WTC11 (cell line): ENCODE results near the gene TMA16. TPM values are rescaled to one million over a fixed set of nuclear protein-coding genes. Genes with fewer than 3 reads are reported as not detected.

Experiments
- ATAC-seq: fragments of 200-7000 bp; cut with Tn5 transposase; 2 replicates; pipeline ENCODE4 v1.10.0; 2021; ENCODE audit warnings: mild to moderate bottlenecking, moderate library complexity
- CTCF ChIA-PET: fragments of 300-600 bp; sonication (Branson Sonifier 250); formaldehyde crosslinking; loops from one replicate; lab custom pipeline; 2021; ENCODE audit warnings: antibody characterized with exemption; lab: Charles Lee
- POLR2A ChIA-PET: fragments of 350-600 bp; sonication (Branson Sonifier 250); formaldehyde crosslinking; loops from one replicate; lab custom pipeline; 2021; ENCODE audit warnings: antibody characterized with exemption; lab: Charles Lee
- DNase-seq: peaks from one replicate; pipeline ENCODE4 v3.0.0; 2021; ENCODE audit warnings: low spot score
- H3K27ac Mint-ChIP-seq: 2 replicates; pipeline ENCODE4 v1.8.0; 2021; ENCODE audit warnings: mixed read lengths
- H3K27me3 Mint-ChIP-seq: 2 replicates; pipeline ENCODE4 v1.8.0; 2021; ENCODE audit warnings: low read depth, mild to moderate bottlenecking, moderate library complexity, mixed read lengths
- H3K36me3 Mint-ChIP-seq: 2 replicates; pipeline ENCODE4 v1.8.0; 2021; ENCODE audit warnings: mixed read lengths
- H3K4me1 Mint-ChIP-seq: 2 replicates; pipeline ENCODE4 v1.8.0; 2022; ENCODE audit warnings: mixed read lengths
- H3K4me3 Mint-ChIP-seq: 2 replicates; pipeline ENCODE4 v1.8.0; 2021; ENCODE audit warnings: mild to moderate bottlenecking, moderate library complexity, mixed read lengths
- H3K9me3 Mint-ChIP-seq: 2 replicates; pipeline ENCODE4 v1.8.0; 2021; ENCODE audit warnings: mixed read lengths
- CREB1 ChIP-seq: sonication (generic); formaldehyde crosslinking; IDR thresholded peaks from 2 replicates; pipeline ENCODE4 v1.8.0; 2023; ENCODE audit warnings: mild to moderate bottlenecking, missing genetic modification reagents
- CREM ChIP-seq: sonication (generic); formaldehyde crosslinking; IDR thresholded peaks from 2 replicates; pipeline ENCODE4 v1.8.1; 2022; ENCODE audit warnings: mild to moderate bottlenecking, missing genetic modification reagents, moderate library complexity
- FOXJ3 ChIP-seq: sonication (generic); formaldehyde crosslinking; IDR thresholded peaks from 2 replicates; pipeline ENCODE4 v1.9.0; 2021; ENCODE audit warnings: missing genetic modification reagents, mild to moderate bottlenecking, borderline replicate concordance
- GRHL2 ChIP-seq: fragments of 250-450 bp; sonication (Bioruptor Pico); IDR thresholded peaks from 2 replicates; pipeline ENCODE4 v1.8.0; 2022; ENCODE audit warnings: mild to moderate bottlenecking, moderate library complexity; ENCODE audit not compliant: insufficient replicate concordance, severe bottlenecking
- JUN ChIP-seq: sonication (generic); formaldehyde crosslinking; IDR thresholded peaks from 2 replicates; pipeline ENCODE4 v1.8.0; 2023; ENCODE audit warnings: mild to moderate bottlenecking, missing genetic modification reagents
- NFATC4 ChIP-seq: fragments of 250-450 bp; sonication (Bioruptor Pico); IDR thresholded peaks from 2 replicates; pipeline ENCODE4 v1.9.0; 2021; ENCODE audit warnings: mild to moderate bottlenecking
- NR1H2 ChIP-seq: sonication (generic); formaldehyde crosslinking; IDR thresholded peaks from 2 replicates; pipeline ENCODE4 v1.9.0; 2021; ENCODE audit warnings: mild to moderate bottlenecking, moderate library complexity, missing genetic modification reagents
- RELA ChIP-seq: sonication (generic); formaldehyde crosslinking; IDR thresholded peaks from 2 replicates; pipeline ENCODE4 v1.8.1; 2022; ENCODE audit warnings: missing genetic modification reagents, mild to moderate bottlenecking, borderline replicate concordance
- SMAD3 ChIP-seq: sonication (generic); formaldehyde crosslinking; IDR thresholded peaks from 2 replicates; pipeline ENCODE4 v1.8.0; 2022; ENCODE audit warnings: missing genetic modification reagents, mild to moderate bottlenecking, borderline replicate concordance
- TP53 ChIP-seq: sonication (generic); formaldehyde crosslinking; IDR thresholded peaks from 2 replicates; pipeline ENCODE4 v1.8.1; 2023; ENCODE audit warnings: mild to moderate bottlenecking, missing genetic modification reagents
- ZBTB21 ChIP-seq: sonication (generic); formaldehyde crosslinking; IDR thresholded peaks from 2 replicates; pipeline ENCODE4 v1.8.1; 2023; ENCODE audit warnings: mild to moderate bottlenecking, missing genetic modification reagents, borderline replicate concordance
- ZNF121 ChIP-seq: sonication (generic); formaldehyde crosslinking; IDR thresholded peaks from 2 replicates; pipeline ENCODE4 v1.8.0; 2023; ENCODE audit warnings: missing genetic modification reagents
- ZNF138 ChIP-seq: sonication (generic); formaldehyde crosslinking; conservative IDR thresholded peaks from 2 replicates; pipeline ENCODE4 v1.8.1; 2022; ENCODE audit warnings: mild to moderate bottlenecking, moderate library complexity, missing genetic modification reagents
- total RNA-seq: library from RNA; stranded (reverse); gene quantifications from 3 replicates; pipeline ENCODE4 v1.2.3, GENCODE V29; 2021
- TF ChIP-seq, protein P1 (sequence below): fragments of 250-450 bp; sonication (Bioruptor Pico); IDR thresholded peaks from 2 replicates; pipeline ENCODE4 v1.9.0; 2021; ENCODE audit warnings: mild to moderate bottlenecking, borderline replicate concordance
- TF ChIP-seq, protein P2 (sequence below): sonication (generic); formaldehyde crosslinking; conservative IDR thresholded peaks from 2 replicates; pipeline ENCODE4 v1.8.1; 2023; ENCODE audit warnings: mild to moderate bottlenecking, low read depth, missing genetic modification reagents, moderate library complexity
- TF ChIP-seq, protein P3 (sequence below): sonication (generic); formaldehyde crosslinking; IDR thresholded peaks from 2 replicates; pipeline ENCODE4 v1.8.1; 2023; ENCODE audit warnings: mild to moderate bottlenecking, missing genetic modification reagents
- TF ChIP-seq, protein P4 (sequence below): sonication (generic); formaldehyde crosslinking; IDR thresholded peaks from 2 replicates; pipeline ENCODE4 v1.8.1; 2022; ENCODE audit warnings: low read depth, mild to moderate bottlenecking, moderate library complexity, missing genetic modification reagents, borderline replicate concordance
- TF ChIP-seq, protein P5 (sequence below): sonication (generic); formaldehyde crosslinking; conservative IDR thresholded peaks from 2 replicates; pipeline ENCODE4 v1.8.1; 2022; ENCODE audit warnings: mild to moderate bottlenecking, missing genetic modification reagents
- TF ChIP-seq, protein P6 (sequence below): fragments of 250-450 bp; sonication (Bioruptor Pico); conservative IDR thresholded peaks from 2 replicates; pipeline ENCODE4 v1.9.0; 2021; ENCODE audit warnings: mild to moderate bottlenecking

TMA16 gene
- total RNA-seq, 1 experiment from 2014 or later = 63.7 TPM

DNA sequence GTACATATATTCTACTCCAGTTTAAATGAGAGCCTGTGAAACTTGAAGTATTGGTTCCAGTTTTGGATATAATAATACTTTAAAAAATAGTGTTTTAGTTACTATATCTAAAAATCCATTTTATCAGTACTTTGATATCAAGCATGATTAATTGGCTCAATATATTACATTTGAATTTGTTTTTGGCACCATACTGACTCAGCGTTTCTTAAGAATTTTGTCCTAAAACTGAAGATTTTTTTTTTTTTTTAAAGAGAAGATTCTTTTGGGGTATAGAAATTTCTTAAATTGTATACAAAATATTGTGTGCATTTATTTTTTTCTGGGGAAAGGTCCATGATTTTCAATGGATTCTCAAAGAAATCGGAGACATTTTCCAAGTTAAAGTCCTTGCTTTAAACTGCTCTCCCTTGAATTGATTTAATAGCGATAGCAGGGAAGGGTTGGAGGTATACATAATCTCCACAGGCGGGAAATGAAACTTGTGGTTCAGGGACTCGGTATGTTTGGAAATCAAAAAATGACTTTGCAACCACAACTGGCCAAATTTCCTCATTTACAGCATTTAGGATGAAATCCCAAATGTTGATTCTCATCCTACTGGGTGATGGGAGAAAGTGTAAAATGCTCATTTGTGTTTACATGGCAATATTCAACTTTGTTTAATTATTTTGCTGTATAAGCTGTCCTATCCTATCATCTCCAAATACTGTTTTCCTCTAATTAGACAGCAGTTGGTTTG, 62.3 kb downstream of the TMA16 start:
- no peak overlapping the region for H3K27ac Mint-ChIP-seq
- H3K27me3 Mint-ChIP-seq = no peaks in the 10 kb centered on the region
- no peak for TF ChIP-seq ZBTB21 (CRISPR knock-in tag)
- no peak for TF ChIP-seq FOXJ3 (CRISPR knock-in tag)
- TF ChIP-seq ZNF121 (CRISPR knock-in tag) = no peak
- TF ChIP-seq NR1H2 (CRISPR knock-in tag) = no peak
- TF ChIP-seq, protein P1, sequence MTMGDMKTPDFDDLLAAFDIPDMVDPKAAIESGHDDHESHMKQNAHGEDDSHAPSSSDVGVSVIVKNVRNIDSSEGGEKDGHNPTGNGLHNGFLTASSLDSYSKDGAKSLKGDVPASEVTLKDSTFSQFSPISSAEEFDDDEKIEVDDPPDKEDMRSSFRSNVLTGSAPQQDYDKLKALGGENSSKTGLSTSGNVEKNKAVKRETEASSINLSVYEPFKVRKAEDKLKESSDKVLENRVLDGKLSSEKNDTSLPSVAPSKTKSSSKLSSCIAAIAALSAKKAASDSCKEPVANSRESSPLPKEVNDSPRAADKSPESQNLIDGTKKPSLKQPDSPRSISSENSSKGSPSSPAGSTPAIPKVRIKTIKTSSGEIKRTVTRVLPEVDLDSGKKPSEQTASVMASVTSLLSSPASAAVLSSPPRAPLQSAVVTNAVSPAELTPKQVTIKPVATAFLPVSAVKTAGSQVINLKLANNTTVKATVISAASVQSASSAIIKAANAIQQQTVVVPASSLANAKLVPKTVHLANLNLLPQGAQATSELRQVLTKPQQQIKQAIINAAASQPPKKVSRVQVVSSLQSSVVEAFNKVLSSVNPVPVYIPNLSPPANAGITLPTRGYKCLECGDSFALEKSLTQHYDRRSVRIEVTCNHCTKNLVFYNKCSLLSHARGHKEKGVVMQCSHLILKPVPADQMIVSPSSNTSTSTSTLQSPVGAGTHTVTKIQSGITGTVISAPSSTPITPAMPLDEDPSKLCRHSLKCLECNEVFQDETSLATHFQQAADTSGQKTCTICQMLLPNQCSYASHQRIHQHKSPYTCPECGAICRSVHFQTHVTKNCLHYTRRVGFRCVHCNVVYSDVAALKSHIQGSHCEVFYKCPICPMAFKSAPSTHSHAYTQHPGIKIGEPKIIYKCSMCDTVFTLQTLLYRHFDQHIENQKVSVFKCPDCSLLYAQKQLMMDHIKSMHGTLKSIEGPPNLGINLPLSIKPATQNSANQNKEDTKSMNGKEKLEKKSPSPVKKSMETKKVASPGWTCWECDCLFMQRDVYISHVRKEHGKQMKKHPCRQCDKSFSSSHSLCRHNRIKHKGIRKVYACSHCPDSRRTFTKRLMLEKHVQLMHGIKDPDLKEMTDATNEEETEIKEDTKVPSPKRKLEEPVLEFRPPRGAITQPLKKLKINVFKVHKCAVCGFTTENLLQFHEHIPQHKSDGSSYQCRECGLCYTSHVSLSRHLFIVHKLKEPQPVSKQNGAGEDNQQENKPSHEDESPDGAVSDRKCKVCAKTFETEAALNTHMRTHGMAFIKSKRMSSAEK (CRISPR knock-in tag) = no peak
- TF ChIP-seq NFATC4 (CRISPR knock-in tag) = no peak
- TF ChIP-seq JUN (CRISPR knock-in tag) = no peak
- TF ChIP-seq, protein P2, sequence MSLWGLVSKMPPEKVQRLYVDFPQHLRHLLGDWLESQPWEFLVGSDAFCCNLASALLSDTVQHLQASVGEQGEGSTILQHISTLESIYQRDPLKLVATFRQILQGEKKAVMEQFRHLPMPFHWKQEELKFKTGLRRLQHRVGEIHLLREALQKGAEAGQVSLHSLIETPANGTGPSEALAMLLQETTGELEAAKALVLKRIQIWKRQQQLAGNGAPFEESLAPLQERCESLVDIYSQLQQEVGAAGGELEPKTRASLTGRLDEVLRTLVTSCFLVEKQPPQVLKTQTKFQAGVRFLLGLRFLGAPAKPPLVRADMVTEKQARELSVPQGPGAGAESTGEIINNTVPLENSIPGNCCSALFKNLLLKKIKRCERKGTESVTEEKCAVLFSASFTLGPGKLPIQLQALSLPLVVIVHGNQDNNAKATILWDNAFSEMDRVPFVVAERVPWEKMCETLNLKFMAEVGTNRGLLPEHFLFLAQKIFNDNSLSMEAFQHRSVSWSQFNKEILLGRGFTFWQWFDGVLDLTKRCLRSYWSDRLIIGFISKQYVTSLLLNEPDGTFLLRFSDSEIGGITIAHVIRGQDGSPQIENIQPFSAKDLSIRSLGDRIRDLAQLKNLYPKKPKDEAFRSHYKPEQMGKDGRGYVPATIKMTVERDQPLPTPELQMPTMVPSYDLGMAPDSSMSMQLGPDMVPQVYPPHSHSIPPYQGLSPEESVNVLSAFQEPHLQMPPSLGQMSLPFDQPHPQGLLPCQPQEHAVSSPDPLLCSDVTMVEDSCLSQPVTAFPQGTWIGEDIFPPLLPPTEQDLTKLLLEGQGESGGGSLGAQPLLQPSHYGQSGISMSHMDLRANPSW (CRISPR knock-in tag) = no peak
- TF ChIP-seq CREM (CRISPR knock-in tag) = no peak
- no peak for TF ChIP-seq CREB1 (CRISPR knock-in tag)
- no peak for TF ChIP-seq GRHL2 (CRISPR knock-in tag)
- TF ChIP-seq, protein P3, sequence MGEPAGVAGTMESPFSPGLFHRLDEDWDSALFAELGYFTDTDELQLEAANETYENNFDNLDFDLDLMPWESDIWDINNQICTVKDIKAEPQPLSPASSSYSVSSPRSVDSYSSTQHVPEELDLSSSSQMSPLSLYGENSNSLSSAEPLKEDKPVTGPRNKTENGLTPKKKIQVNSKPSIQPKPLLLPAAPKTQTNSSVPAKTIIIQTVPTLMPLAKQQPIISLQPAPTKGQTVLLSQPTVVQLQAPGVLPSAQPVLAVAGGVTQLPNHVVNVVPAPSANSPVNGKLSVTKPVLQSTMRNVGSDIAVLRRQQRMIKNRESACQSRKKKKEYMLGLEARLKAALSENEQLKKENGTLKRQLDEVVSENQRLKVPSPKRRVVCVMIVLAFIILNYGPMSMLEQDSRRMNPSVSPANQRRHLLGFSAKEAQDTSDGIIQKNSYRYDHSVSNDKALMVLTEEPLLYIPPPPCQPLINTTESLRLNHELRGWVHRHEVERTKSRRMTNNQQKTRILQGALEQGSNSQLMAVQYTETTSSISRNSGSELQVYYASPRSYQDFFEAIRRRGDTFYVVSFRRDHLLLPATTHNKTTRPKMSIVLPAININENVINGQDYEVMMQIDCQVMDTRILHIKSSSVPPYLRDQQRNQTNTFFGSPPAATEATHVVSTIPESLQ (CRISPR knock-in tag) = no peak
- no peak for TF ChIP-seq SMAD3 (CRISPR knock-in tag)
- TF ChIP-seq, protein P4, sequence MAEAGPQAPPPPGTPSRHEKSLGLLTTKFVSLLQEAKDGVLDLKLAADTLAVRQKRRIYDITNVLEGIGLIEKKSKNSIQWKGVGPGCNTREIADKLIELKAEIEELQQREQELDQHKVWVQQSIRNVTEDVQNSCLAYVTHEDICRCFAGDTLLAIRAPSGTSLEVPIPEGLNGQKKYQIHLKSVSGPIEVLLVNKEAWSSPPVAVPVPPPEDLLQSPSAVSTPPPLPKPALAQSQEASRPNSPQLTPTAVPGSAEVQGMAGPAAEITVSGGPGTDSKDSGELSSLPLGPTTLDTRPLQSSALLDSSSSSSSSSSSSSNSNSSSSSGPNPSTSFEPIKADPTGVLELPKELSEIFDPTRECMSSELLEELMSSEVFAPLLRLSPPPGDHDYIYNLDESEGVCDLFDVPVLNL (CRISPR knock-in tag) = no peak
- no peak for TF ChIP-seq ZNF138
- no peak for TF ChIP-seq RELA
- TF ChIP-seq, protein P5, sequence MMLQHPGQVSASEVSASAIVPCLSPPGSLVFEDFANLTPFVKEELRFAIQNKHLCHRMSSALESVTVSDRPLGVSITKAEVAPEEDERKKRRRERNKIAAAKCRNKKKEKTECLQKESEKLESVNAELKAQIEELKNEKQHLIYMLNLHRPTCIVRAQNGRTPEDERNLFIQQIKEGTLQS (CRISPR knock-in tag) = no peak
- TF ChIP-seq TP53 (CRISPR knock-in tag) = no peak
- TF ChIP-seq, protein P6, sequence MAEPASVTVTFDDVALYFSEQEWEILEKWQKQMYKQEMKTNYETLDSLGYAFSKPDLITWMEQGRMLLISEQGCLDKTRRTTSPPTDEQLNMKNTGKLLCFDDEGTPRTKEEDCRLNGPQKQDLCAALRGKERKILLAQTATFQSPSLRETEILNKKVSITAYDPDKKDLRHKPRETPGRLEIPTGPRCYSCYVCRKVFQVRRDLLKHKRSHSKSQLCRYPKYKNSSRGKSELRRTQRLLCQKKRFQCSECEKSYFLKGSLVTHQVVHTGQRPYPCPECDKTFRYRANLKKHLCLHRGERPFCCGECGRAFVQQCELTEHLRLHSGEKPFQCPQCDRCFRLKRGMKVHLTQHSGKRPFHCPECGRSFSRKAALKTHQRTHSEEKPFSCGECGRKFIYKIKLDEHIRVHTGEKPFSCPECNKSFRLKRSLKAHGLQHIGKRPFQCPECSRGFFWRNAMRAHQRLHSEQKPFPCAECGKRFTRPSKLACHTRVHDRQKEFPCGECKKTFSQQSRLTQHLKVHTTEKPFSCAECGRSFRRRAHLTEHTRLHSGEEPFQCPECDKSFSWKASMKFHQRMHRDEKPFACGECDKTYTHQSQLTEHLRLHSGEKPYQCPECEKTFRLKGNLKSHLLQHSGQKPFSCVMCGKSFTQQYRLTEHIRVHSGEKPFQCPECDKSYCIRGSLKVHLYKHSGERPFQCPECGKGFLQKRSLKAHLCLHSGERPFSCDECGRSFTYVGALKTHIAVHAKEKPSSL (CRISPR knock-in tag) = no peak
- no peak for DNase-seq
- POLR2A ChIA-PET = no interaction called here
- ATAC-seq = no peak
- CTCF ChIA-PET = interaction anchor here (0.9 to 3.1 kb wide), 5 partner anchors 43 to 455 kb away, joined by 3 to 15 read pairs (median 3); no protein-coding TSS in a partner anchor
- H3K9me3 Mint-ChIP-seq = peaks cover 8% of the 10 kb centered on the region; the same call in 1 of the 2 replicates
- peaks cover 2% of the 10 kb centered on the region; the same call in 1 of the 2 replicates for H3K36me3 Mint-ChIP-seq
- H3K4me1 Mint-ChIP-seq = no peaks in the 10 kb centered on the region
- H3K4me3 Mint-ChIP-seq = no peak overlapping the region
